GM08714 (cell line): ENCODE data around the gene ESYT2.

Experiments used
- H3K4me3 ChIP-seq: fragments of 200-500 bp; sonication (Bioruptor generic); 2 replicates; pipeline ENCODE4 v1.5.1; 2014; ENCODE audit warnings: mild to moderate bottlenecking, low read length, inconsistent platforms
- ZNF274 ChIP-seq: IDR thresholded peaks from 2 replicates; pipeline ENCODE4 v1.6.1; 2012; ENCODE audit warnings: mild to moderate bottlenecking, low read depth, low read length

ESYT2 gene

DNA sequence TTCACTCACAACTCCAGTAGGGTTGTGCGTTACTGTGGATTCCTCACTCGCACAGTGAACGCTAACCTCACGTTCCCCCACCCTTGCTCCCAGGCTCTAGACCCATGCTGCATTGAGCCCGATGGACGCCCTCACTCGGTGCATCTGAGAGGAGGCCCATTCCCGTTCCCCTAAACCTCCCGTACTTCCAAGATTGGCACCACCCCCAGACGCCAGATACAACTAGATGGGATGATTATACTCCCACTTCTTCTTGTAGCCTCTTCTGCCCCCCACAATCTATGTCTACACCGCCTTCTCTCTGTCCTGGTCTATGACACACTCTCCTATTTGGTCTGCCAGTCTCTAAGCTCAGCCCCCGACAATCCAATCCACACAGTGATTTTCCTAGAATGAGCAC, 67.4 kb downstream of the ESYT2 start:
- H3K4me3 ChIP-seq, result no peak overlapping the region
- TF ChIP-seq ZNF274, result no peak

DNA sequence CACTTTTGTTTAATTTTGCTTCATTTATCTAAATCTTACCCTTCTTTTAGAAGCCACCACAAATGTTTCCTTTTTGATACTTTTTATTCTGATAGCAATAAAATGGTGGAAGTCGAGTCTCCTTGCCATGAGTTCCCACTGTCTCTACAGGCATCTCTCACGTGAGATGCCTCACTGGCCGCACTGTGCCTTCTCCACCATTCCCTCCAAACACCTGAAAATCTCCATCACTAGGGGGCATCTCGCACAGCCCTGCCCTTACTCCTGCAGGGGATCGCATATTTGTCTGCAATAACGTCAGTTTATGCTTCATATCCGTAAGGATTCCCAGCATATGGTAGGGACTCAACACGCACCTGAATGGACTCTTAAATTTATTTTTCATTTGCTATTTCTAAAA, 68.4 kb downstream of the ESYT2 start:
- no peak overlapping the region for H3K4me3 ChIP-seq
- no peak for TF ChIP-seq ZNF274

DNA sequence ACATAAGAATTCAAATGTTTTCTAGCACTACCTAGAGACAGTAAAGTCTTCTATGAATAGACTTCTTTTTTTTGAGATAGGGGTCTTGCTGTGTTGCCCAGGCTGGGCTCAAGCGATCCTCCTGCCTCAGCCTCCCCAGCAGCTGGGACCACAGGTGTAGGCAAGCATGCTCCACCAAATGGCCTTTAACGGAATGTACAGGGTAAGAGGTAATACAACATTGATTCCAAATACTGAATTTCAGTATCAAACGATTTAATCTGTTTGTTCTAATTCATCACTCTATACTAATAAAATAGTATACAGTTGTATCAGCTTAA, 68.9 kb downstream of the ESYT2 start:
- no peak for TF ChIP-seq ZNF274
- no peak overlapping the region for H3K4me3 ChIP-seq

DNA sequence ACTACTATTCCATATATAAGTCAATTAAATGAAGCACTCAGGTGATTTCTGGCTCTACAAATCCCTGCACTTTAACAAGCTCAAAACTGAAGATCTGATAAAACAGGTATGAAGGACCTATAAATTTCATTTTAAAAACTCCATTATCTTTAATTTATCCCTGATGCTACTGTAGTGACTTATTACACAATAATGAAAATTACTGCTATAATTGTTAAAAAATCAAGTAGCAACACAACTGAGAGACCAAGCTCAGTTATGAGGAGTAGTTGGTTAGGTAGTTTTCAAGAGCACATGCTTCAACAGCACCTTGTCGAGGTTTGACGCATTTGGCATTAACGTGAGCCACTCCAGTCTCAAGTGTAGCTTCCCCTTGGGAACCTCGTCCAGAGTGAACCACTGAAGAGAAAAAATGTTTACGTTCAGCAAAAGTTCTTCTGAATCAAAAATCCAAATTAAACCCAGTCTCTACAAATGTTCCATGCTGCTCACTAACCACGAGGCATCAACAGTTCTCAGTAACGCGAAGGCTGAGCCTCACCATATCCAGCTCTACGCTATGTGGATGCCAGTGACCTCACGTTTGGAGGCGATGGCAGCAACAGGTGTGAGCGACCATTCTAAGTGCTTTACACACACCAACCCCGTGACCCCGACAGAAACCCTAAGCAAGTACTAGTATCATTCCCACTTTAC, 69.4 kb downstream of the ESYT2 start:
- no peak overlapping the region for H3K4me3 ChIP-seq
- no peak for TF ChIP-seq ZNF274

DNA sequence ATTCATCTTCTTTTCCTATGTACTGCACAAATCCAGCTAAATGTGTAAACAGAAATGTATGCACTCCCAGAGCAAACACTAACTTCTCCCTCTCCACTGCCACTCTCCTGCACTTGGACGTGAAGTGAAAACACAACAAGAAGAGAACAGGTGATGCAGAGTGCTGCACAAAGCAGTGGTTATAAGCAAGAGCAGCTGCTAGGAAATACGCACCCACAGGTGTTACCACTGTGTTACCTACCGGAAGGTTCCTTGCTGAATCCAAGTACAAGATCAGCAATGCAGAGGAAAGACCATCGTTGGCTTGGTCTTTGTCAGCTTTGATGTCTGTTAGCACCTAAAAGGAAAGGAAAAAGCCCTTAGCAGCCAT, 70.1 kb downstream of the ESYT2 start:
- no peak overlapping the region for H3K4me3 ChIP-seq
- TF ChIP-seq ZNF274, result no peak

DNA sequence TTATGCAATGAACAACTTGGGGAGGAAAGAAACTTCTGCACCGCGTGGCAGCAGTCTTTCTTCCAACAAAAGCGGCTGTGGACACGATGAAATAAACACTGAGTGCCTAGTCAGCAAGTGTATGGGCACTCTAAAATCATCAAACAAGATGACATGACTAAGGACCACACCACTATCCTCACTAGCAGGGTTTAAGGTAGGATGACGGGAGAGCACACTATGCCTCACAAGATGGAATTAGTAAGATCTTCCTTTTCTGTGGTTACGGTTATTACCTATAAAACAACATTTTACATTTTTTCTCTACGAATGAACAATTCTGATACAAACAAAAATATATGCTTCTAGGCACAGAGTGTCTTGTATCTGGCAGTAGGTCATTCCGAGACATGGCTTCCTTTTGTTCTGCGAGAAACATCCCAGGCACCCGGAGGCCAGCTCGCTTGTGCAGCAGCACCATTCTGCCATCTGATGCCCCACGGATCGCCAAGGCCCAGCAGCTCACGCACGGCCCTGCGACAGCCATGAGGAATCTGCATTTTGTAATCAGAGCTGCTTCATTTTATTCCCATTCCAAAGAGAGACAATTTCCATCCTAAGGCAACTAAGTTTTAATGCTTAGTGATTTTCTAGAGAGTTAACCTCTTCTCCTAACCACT, 70.6 kb downstream of the ESYT2 start:
- no peak overlapping the region for H3K4me3 ChIP-seq
- TF ChIP-seq ZNF274, result no peak

DNA sequence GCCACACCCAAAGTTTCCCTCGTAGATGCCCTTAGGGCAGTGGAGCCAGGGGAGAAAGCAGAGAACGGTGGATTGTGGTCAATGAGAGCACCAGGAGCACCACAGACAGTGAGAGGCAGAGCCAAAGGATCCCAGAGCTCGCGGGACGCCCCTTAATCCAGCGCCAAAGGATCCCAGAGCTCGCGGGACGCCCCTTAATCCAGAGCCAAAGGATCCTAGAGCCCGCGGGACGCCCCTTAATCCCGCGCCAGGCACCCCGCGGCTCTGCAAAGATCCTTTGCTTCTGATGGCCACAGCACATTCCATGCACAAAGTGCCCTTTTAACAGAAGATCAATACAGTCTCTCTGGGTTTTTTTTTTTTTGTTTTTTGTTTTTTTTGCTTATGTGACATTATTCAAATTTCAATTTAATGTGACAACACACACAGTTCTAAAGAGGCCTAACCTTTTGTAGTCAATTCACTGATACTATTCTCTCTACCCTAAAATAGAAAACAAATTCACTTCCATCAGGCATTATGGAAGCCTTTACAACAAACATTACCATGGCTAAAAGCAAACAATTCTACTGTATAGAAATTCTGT, 71.8 kb downstream of the ESYT2 start:
- no peak for TF ChIP-seq ZNF274
- no peak overlapping the region for H3K4me3 ChIP-seq

DNA sequence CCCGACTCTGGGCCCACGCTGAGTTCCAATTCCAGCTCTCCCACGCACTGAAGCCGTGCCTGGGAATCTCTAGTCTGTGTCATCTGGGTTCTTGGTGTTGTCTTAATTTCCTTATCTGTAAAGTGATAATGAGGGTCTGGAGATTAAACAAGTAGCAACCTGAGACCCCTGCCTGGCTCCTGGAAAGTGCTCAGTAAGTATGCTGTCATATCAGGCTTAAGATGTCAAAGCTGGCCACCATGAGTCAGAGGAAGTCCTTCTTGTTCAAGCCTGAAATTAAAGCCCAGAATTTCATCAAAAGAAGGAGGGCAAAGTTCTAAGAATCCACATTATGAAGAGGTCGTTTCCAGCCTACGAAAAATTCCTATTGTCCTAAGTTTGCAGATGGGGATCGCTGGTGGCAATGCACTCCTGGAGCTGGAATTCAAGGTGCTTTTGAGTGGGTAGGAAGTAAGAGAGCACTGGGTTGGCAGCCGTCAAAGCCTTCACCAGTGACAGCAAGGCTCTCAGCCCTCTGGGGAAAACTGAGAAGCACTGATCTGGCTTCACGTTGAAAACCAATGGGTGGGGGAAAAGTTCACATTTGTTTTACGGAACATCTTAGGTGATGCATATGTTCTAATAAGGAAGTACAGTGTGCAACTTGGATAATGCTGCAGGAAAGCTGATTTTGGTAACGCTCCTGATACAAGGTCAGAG, 74.4 kb downstream of the ESYT2 start:
- no peak overlapping the region for H3K4me3 ChIP-seq
- TF ChIP-seq ZNF274, result no peak

DNA sequence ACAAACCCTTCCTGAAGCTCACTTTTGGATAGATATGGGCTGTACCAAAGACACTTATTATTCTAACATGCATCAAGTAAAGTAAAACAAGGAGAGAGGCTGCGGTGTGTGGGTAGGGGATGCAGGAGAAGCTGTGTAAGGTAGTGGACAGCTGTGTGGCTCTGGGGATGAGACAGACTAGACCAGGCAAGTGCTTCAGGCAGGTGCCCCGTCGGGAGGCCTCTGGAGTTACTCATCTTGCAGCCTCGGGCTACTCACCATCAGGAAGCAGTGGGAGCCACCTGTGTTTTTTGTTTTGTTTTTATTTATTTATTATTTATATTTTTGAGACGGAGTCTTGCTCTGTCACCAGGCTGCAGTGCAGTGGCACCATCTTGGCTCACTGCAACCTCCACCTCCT, 75.4 kb downstream of the ESYT2 start:
- H3K4me3 ChIP-seq, result no peak overlapping the region
- TF ChIP-seq ZNF274, result no peak

DNA sequence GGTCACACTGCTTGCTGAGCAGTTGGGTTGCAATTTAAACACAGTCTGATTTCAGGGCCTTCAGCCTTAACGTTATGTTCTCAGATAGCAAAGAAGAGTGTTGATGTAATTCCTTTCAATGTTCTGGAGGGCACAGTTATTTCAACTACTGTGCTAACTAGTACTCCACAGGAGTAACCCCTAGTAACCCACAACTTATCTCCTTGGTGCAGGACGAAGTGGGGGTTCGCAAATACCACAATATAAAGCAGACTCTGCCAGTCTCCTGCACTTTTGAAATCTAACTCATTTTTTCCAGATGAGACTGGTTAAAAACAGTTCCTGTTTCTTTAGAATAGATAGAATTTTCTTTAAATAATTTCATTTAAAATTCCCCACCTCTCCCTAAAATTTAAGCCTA, 77.6 kb downstream of the ESYT2 start:
- no peak for TF ChIP-seq ZNF274
- H3K4me3 ChIP-seq, result no peak overlapping the region

DNA sequence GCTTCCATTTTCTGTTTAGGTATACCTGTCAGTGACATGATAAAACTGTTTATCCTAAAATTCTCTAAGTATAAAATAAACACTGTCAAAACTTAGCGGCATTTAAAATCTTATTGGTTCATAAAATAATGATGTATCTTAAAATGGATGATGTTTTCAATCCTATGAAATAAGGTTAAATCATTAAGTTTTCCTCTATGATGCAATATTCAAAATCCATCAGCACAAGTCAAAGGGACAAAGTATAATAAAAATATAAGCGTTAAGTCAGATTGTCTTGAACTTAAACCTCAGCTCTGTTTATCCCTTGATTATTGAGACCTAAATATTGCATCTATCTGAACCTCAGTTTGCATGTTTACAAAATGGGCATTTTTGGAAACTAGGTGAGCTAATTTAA, 78.1 kb downstream of the ESYT2 start:
- no peak for TF ChIP-seq ZNF274

DNA sequence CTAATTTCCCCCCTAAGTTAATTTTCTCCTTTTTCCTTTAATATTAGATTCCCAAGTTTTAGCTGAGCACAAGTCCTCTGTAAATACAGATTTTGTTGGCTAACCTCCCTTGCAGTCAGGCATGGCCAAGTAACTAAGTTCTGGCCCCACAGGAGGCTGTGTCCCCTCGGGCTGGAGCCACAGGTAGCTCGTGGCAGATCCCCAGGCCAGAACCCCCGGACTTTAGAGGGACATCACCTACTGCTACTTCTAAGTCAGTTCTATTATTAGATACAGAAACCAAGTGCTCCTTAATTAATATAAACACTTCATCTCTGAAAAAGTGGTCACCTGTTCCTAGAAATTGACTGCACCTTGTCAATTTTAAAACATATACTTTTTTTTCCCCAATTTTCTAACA, 78.6 kb downstream of the ESYT2 start:
- no peak overlapping the region for H3K4me3 ChIP-seq
- no peak for TF ChIP-seq ZNF274

More for the DNA sequence above, 78.1 kb downstream of the ESYT2 start:
- no peak overlapping the region for H3K4me3 ChIP-seq

DNA sequence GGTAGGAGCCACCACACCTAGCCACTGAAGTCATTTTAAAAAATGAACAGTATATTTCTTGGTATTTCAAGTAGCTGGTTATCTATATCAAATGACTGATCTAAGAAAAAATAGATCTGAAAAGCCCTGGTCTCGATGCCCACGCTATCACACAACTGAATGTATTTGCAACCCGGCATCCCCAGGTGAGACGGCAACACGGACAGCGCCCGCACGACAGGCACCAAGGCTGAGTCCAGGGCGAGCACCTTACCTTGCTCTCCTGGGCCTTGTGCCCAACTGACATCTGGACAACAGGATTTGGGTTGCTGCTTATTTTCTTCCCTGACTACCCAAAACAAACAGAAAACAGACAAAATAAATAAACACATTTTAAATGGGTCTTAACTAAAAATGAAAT, 79.9 kb downstream of the ESYT2 start:
- no peak for TF ChIP-seq ZNF274
- no peak overlapping the region for H3K4me3 ChIP-seq

DNA sequence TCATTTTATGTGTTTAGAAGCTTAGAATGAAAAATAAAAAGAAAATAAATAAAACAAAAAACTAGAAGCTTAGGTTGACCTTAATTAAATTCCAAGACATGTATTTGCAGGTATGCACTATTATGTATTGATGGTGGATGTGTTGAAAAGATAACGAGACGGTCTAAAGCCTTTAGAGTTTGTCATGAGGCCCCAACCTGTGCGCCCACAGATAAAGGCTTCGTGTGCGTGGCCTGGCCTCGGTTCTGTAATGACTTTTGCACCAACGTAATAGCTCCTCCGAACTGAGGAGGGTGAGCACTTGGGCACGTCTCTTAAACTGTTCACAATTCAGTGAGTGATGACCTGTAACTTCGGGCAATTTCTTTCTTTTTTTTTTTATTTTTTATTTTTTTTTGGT, 81.0 kb downstream of the ESYT2 start:
- H3K4me3 ChIP-seq, result no peak overlapping the region
- TF ChIP-seq ZNF274, result no peak

DNA sequence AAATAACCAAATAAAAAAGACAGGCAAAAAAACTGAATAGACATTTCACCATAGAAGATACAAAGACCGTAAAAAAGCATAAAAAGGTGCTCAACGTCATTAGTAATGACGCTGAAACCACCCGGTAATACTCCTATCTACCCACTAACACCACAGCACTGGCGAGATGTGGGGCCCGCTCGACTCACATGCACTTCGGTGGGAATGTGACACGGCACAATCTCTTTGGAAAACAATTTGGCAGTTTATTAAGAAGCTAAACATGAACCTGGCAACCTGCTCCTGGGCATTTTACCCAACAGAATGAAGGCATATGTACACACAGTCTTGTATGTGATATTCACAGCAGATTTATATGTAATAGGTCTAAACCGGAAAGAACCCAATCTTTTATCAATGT, 81.9 kb downstream of the ESYT2 start:
- TF ChIP-seq ZNF274, result no peak
- no peak overlapping the region for H3K4me3 ChIP-seq
